ENCODE results near the gene GMDS. TPM values are rescaled to one million over a fixed set of nuclear protein-coding genes. Genes with fewer than 3 reads are reported as not detected.

The GMDS gene
- total RNA-seq = 24.2 and 26.0 TPM in 2 replicates

DNA sequence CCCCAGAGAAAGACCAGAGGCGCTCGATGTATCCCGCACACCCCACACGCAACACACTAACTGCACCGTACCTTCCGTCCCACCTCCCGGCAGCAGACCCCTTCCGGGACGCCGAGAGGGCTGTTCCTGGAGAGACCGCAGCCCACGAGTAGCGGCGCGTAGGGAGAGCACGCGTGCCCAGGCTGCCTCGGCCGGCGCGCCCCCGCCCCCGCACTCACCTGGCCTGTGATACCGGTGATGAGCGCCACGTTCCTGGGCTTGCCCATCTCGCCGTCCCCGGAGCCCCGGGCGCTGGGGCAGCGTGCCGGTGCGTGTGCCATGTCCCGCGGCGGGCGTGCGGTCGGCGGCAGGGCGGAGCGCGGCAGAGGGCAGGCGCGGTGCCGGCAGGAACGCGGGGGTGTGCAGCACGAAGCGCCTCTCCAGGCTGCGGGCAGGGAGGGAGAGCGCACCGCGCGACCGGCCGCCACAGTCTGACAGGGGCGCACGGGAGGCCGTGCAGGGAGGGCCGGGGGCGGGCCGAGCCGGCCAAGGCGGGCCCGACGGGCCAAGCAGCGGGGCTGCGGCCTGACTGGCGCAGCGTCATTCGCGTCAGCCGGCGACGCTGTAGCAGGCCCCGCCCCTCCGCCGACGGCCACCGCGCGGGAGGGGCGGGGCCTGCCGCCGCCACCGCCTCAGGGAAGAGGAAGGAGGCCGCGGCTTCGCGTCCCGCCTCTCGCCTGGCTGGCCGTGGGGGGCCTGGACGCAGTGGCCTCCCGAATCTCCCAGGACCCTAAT lies at the start of gene GMDS:
Gene GMDS (minus strand): TSS at position 503 of the 774 bp plus-strand sequence.
- intact Hi-C loops (cut with micrococcal nuclease) = loop anchor here (1.0 to 10.0 kb wide), 4 partner anchors 23 to 522 kb away; partner anchors contain the start of gene WRNIP1

DNA sequence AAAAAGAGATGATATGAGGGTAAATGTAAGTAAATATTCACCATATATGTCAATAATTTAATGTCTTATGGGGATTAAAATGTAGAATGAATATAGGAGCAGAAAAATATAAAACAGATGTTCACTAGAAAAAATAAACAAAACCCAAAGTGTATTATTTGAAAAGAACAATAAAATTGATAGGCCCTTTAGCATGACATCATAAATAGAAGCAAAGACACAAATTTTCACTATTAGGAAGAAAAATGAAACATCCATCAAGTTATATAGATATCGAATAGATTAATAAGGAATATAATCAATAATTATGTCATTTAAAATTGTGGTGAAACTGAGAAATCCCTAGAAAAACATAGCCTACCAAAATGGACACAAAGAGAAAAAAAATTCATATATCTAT lies 40.1 kb upstream of the GMDS start:
- intact Hi-C loops (cut with micrococcal nuclease) = no loop called here

DNA sequence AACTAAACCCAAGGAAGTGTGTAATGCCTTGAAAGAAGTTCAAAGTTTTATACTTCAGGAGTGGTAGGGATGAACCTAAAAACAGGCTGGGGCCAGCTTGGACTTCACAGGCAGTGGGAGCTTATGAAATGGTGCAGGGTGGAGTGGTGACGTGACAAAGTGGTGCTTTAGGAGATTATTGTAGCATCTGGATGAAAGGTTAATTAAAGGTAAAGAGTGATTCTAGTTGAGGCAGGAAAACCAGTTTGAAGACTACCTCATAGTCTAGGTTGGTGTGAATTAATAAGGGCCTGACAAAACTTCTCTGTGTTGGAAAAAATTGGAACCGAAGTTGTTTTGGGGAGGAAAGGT lies 30.5 kb upstream of the GMDS start:
- intact Hi-C loops (cut with micrococcal nuclease) = no loop called here

DNA sequence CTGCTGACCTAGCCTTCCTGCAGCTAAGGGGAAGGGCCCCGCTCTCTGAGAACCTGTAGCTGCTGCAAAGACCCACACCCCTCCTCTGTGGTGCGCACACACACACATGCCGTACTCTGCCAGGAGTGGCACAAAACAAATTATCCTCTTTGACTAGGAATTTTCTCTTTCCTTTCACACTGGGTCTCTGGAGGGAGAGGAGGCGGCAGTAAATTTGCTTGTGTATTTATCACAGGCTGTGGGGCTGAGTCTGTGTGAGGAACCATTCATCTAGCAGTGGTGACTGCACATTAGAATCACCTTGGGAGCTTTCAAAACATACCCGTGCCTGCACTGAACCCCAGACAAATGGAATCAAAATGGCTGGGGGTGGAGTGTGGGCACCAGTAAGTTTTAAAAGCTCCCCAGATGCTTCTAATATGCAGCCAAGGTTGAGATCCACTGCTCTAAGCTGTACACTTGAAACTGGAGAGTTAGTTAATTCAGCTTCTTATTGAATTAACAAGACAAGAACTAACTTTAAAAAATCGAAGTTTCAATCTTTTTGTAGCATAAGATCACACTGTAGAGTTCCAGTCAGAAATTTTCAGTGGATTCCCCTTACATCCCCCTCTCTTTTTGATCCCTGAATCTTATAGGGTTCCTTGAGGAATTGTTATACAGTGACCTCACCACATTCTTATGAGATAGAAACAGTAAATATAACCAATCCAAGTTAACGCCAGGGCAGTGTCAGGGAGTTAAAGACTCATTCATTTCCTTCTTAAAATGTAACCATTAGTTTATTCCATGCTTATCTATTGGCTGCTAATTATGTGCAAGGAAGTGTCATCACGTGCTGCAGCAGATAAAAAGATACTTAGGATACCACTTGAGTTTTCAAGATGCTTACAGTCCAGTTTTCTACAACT lies 29.8 kb upstream of the GMDS start:
- intact Hi-C loops (cut with micrococcal nuclease) = no loop called here

DNA sequence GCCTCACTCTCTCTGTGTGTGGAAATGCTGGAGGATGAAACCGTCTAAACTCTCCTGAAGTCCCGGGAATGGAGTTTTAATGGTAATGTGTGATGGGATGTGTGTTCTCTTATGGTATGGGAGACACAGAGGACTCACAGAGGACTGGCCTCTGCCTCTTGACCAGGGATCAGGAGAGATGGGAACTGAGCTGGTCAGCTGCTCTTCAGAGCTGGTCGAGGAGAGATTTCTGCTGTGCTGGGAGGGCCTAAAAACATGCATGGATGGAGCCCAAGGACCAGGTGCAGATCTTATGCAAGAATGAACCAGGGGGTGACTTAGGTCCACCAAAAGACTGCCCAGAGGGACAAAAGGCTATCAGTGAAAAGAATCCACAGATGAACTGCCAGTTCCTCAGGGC lies 27.3 kb upstream of the GMDS start:
- intact Hi-C loops (cut with micrococcal nuclease) = no loop called here

DNA sequence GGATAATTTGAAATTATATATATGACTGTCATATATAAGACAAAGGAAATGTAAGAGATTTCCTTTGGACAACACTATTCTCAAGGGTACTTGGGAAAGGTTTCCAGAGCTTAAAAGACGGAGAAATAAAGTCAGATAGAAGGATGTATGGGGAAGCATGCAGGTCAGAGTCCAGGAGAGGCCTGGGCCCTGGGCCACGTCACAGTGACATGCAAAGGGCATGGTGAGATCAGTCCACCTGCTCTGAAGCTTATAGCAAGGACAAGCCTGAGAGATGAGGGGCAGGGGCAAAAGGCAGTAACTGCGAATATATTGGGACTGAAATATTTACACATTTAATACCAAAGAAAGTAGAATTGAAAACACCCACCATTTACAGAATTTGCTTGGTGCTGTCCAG lies 24.6 kb upstream of the GMDS start:
- intact Hi-C loops (cut with micrococcal nuclease) = no loop called here

DNA sequence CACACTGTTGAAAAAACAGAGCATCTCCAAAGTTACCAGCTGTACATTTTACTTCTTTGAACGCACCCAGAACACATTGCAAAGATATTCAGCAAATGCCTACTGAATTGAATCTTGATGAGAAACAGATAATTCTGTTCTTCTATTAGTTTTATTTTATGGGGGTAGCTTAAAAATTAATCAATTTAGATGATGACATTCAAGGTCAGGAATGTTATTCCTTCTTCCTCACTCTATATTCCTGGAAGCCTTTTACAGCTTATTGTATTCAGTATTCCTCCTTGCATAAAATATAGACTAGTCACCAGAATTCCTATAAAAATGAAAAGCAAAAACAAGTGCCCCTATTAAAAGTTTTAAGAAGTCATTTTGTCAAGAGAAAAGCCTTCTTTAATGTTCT lies 21.4 kb upstream of the GMDS start:
- intact Hi-C loops (cut with micrococcal nuclease) = no loop called here

DNA sequence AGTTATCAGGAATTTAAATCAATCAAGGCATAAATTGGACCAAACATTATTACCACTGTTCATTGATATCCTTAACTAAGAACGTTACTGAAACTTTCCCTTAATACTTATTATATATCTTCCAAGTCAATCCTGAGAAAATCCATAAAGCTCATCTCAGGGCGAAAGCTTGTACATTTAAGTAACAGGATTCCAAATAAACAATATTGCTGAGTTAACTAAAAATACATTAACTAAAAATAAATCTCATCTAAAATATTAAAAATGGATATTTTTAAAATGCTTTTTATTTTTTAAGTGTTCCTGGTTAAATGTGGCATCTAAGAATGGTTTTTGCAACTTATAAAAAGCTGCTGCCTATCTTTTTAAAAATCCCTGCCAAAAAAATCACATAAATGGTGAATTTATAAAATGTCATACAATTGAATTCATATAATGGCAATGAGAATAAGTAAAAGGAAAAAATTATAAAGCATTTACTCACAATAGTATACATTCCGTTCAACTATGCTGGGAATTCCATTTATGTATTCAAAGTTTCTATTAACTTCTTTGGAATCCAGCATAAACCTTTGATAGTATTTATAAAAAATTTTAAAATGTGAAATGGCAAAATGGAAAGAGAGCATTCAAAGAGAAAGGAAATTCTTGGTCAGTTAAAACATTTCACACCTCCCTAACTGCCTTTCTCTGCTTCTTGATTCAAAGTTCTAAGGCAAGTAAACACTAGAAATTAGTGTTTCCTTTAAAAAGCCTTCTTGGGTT lies 20.8 kb upstream of the GMDS start:
- intact Hi-C loops (cut with micrococcal nuclease) = no loop called here

DNA sequence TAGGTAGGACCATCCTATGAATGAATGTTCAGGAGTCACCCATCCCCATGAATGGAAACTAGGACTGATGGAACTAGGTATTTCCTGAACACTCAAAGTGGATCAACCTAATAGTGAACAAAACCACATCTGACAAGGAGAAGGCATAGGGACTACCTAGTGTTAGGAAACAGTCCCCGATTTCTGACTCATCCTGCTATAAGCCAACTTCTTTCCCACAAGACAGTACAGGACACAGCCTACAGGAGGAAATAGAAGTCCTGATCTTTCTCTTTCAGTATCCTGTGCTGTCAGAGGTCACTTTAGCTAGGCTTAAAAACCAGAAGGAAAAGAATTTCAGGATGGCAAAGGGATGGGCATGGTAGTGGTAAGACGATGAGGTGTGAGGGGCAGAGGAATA lies 19.5 kb upstream of the GMDS start:
- intact Hi-C loops (cut with micrococcal nuclease) = no loop called here

DNA sequence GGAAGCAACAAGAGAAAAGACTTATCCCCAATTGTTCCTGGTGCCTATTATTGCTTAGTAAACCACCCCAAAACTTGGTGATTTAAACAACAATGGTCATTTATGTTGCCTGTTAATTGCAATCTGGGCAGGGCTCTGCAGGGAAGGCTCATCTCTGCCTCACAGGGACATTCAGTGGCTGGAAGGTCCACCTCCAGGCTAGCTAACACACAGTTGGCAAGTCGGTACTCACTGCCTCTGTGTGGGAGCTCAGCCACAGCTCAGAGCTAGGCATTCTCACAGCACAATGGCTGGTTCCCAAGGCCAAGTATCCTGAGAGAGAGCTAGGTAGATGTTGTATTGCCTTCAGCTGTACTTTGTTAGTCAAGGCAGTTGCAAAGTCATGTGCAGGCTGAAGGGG lies 18.5 kb upstream of the GMDS start:
- intact Hi-C loops (cut with micrococcal nuclease) = no loop called here

DNA sequence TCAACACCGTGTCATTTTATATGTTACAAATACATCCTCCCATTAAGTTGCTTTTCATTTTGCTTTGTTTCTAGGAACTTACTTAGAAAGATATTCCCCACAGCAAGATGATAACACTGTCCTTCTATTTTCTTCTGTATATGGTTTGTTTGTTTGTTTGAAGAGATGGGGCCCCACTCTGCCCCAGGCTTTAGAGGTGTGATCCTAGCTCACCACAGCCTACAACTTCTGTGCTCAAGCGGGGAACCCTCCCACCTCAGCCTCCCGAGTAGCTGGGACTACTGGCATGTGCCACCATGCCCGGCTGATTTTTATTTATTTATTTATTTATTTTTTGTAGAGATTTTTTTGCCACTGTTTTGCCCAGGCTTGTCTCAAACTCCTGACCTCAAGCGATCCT lies 14.2 kb upstream of the GMDS start:
- intact Hi-C loops (cut with micrococcal nuclease) = no loop called here

DNA sequence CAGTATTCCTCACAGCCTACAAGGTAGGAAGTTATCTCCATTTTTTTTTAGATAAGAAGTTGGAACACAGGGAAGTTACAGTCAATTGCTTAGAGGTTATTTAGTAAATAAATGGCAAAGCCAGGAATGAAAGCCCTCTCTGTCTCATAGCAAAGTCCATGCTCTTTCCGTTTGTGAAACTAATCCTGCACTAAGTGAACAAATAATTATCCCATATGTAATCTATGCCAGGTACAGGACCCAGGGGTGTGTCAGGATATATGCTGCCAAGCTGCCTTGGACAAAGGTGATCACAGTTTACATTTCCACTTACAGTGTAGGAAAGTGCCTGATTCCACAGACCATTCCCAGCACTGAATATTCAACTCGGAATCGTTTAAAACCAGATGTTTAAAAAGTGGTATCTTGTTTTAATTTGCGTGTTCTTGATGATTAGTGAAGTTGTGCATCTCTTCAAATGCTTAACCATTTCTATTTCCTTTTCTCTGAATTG lies 13.6 kb upstream of the GMDS start:
- intact Hi-C loops (cut with micrococcal nuclease) = no loop called here

DNA sequence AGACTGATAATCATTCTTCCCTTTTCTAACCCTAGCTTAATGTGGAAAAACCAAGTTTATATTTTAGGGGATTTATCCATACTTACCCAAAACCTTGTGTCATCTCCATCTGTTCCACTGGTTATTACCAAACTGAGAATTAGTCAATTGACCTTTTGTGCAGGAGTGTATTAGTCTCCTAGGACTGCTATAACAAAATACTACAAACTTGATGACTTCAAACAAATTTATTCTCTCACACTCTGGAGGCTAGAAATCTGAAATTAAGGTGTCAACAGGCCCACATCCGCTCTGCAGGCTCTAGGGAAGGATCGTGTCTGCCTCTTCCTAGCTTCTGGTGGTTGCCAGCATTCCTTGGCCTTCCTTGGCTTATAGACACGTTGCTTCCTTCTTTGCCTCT lies 12.7 kb upstream of the GMDS start:
- intact Hi-C loops (cut with micrococcal nuclease) = no loop called here

DNA sequence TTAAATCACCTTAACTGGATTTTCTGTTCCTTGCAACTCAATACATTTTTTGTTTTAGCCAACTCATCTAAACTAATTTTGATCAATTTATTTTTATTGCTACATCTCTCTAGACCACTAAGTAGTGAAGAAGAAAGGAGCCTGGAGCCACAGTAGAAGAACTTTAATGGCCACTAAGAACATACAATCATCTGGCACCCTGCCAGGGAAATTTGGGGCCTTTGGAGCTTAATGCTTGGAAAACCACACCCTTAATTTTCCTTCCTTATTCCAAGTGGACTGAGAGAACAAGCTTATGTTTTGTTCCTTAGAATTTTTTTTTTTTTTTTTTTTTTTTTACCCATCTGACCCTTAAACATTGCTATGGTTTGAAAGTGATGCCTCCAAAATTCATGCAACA lies 12.0 kb upstream of the GMDS start:
- intact Hi-C loops (cut with micrococcal nuclease) = no loop called here

DNA sequence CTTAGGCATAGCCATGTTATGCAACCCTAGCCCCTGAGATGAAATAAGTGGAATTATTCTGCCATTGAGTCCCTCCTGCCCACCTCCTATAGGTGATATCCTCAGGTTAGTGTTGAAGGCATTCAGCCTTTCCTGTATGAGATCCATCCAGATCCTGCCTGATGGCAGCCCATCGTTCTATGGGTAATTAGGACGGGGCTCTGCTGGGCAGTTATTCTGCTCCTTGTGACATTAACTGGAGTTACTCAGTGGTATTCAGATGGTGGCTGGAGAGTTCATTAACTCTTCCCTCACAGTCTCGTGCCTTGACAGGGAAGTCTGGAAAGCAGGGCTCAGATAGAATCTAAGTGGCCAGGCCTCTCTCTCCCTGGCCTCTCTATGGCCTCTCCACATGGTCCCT lies 9.3 kb upstream of the GMDS start:
- intact Hi-C loops (cut with micrococcal nuclease) = no loop called here

DNA sequence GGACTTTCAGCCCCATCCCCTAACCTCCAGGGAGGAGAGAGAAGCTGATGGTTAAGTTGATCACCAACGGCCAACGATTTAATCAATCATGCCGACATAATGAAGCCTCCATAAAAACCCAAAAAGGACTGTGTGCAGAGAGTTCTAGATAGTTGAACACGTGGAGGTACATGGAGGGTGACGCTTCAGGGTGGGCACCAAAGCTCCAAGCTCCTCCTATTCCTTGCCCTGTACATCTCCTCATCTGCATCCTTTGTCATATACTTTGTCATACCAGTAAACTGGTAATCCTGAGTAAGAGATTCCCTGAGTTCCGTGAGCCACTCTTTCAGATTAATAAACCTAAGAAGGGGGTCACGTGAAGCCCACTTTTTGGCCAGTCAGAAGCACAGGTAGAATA lies 3.7 kb upstream of the GMDS start:
- intact Hi-C loops (cut with micrococcal nuclease) = loop anchor here (5.0 to 10.0 kb wide), 3 partner anchors 293 to 518 kb away; partner anchors contain the start of gene WRNIP1

DNA sequence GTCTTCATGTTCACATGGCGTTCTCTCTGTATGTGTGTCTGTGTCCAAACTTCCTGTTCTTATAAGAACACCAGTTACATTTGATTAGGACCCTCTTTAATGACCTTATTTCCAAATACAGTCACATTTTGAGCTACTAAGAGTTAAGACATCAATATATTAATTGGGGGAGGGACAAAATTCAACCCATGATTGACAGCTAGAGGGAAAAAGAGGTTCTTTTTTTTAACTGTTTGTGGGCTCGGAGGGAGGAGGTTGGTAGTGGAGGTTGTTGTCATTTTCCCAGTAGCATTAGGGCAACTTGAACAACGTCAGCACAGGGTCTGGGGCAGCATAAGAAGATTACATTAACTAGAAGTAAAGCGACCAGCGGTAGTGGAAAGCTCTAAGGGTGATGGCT lies 2.3 kb upstream of the GMDS start:
- intact Hi-C loops (cut with micrococcal nuclease) = loop anchor here (5.0 to 10.0 kb wide), 3 partner anchors 295 to 520 kb away; partner anchors contain the start of gene WRNIP1

DNA sequence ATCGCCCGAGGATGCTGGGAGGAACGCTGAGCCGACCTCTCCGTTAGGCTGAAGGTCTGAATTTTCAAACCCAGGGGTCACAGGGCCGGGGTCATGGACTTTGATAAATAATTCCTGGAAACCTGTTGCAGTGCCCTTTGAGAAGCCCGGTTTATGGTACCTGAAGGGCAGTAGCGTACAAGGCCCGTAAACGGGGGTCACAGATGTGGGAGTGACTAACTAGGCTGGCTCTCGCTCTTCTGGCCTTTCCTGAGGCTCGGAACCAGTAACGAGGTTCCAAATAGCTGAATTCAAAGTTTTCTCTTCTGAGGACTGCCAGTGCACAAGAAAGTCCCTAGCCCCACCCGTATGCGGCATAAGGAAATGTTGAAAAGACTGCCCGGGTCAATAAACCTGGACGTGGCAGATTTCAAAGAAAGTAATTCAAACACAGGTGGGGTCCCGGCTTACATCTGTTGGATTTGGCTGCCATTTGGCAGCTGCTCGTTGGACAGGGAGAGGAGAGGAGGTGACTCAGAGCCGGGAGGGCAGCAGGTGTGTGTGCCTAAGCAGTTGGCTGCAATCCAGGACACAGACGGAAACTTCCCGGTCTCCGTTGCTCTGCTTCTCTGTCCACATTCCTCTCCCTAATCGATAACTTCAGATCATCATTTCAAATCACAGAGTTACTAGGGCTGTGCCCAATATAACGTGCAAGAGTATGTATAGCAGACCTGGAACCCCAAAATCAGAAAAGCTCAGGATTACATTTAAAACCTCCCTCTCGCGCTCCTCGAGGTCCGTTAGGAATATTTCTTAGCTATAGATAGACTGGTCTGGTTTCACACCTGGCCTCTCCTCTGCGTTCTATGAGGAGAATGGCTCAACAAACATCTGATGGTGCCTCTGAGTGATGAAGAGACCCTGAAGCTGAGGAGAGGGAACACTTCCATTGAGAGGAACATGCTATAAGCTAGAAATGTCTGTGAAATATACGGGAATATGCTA lies 765 bp upstream of the GMDS start:
- intact Hi-C loops (cut with micrococcal nuclease) = loop anchor here (1.0 to 10.0 kb wide), 4 partner anchors 24 to 521 kb away; partner anchors contain the start of gene WRNIP1

DNA sequence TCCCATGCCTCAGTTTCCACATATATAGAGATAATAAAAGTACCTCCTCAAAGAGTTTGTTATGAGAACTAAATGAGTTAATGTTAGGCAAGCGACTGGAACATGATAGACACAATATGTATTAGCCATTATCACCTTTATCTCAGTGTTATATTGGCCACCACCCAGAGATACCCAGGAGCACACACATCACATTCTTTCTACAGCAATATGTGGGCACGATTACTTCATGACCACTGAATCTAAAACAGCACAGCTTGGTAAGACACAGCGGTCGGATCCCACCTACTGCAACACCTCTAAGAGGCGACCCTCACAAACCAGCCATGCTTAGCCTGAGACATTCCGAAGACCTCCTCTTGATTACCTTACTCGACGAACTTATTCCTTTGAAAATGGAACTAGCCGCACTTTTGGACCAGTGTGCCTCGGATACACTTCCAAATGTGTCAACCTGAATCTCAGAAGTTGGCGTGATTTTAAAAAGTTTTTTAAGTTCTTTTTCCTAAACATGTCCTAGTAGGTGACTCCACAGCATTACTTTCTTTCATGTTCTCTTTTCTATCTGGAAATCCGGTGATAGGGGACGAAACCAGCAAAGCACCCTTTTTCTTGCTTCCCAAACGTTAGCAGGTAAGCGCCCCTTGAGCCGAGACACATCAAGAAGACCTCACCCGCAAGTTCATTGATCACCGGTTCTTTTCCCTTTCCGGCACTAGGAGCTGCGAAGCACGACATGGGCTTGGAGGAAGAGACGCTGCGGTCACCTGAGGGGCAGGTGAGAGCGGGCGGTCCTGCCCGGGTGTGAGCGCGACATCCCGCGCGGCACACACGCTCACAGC lies 923 bp downstream of the GMDS start:
- intact Hi-C loops (cut with micrococcal nuclease) = loop anchor here (1.0 to 10.0 kb wide), 4 partner anchors 22 to 523 kb away; partner anchors contain the start of gene WRNIP1
